HepG2 (cell line): Measurements from ENCODE around the gene HPS6. TPM values are rescaled to one million over a fixed set of nuclear protein-coding genes. Genes with fewer than 3 reads are reported as not detected.

Experiments
- NR0B2 ChIP-seq: sonication (generic); formaldehyde crosslinking; IDR thresholded peaks from 2 replicates; pipeline ENCODE4 v1.4.0; 2020; ENCODE audit warnings: mild to moderate bottlenecking, missing genetic modification reagents
- ZBTB1 ChIP-seq: sonication (generic); formaldehyde crosslinking; IDR thresholded peaks from 2 replicates; pipeline ENCODE4 v1.4.0; 2020; ENCODE audit warnings: missing genetic modification reagents, borderline replicate concordance
- ZNF253 ChIP-seq: sonication (generic); formaldehyde crosslinking; IDR thresholded peaks from 2 replicates; pipeline ENCODE4 v1.8.0; 2022; ENCODE audit warnings: mild to moderate bottlenecking, missing genetic modification reagents, borderline replicate concordance
- ZNF678 ChIP-seq: sonication (generic); formaldehyde crosslinking; IDR thresholded peaks from 2 replicates; pipeline ENCODE4 v1.4.0; 2020; ENCODE audit warnings: mild to moderate bottlenecking, missing genetic modification reagents
- polyA plus RNA-seq, 8 experiments: library from polyadenylated mRNA; depleted of rRNA in 3 of 8; stranded (reverse) in 7 of 8; unstranded in 1 of 8; fragments of >200 nt; fragmentation: Illumina TruSeq in 4 of 8; extraction: Trizol in 4 of 8; gene quantifications; 2 replicates each; pipeline versions ENCODE4 v1.2.1 to v1.2.3, GENCODE V29; 2011 to 2016; ENCODE audit warnings: low read depth in 4 of 8, missing spikeins in 1 of 8, mixed read lengths in 1 of 8; ENCODE audit not compliant: insufficient read depth in 1 of 8
- total RNA-seq, 5 experiments: library from RNA; depleted of rRNA; stranded (reverse); fragments of >200 nt; fragmentation: Illumina TruSeq; extraction: Trizol; gene quantifications; 2 replicates each; pipeline ENCODE4 v1.2.3, GENCODE V29; 2016; ENCODE audit warnings: low read depth in 1 of 5
- TF ChIP-seq, protein P1 (sequence below): sonication (generic); formaldehyde crosslinking; IDR thresholded peaks from one replicate; pipeline ENCODE4 v1.5.1; 2020; ENCODE audit warnings: mild to moderate bottlenecking, missing genetic modification reagents; ENCODE audit errors: not compliant biosample characterization

HPS6 gene
- total and polyA plus RNA-seq, 2 of the 13 experiments (the other 11 are each of a cell fraction or from before 2014, with no cell fraction given) = 2.9 to 14.9 TPM

DNA sequence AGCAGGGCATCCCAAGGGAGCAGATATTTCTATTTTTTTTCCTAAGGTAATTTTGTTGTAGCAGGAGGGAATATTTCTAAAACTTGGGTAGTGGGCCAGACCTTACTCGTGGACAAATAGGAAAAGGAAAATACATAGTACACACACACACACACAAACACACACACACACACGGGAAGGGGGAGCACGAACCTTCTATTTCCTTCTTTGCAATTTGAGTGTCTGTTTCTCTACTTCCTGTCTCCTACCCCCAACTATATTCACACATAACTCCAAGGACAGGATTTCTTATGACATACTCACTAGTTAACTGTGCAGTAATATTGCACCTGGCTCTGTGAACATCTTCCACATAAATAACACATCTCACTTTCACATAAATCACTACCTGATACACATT, 50.6 kb downstream of the HPS6 start (continued):
- TF ChIP-seq, protein P1, sequence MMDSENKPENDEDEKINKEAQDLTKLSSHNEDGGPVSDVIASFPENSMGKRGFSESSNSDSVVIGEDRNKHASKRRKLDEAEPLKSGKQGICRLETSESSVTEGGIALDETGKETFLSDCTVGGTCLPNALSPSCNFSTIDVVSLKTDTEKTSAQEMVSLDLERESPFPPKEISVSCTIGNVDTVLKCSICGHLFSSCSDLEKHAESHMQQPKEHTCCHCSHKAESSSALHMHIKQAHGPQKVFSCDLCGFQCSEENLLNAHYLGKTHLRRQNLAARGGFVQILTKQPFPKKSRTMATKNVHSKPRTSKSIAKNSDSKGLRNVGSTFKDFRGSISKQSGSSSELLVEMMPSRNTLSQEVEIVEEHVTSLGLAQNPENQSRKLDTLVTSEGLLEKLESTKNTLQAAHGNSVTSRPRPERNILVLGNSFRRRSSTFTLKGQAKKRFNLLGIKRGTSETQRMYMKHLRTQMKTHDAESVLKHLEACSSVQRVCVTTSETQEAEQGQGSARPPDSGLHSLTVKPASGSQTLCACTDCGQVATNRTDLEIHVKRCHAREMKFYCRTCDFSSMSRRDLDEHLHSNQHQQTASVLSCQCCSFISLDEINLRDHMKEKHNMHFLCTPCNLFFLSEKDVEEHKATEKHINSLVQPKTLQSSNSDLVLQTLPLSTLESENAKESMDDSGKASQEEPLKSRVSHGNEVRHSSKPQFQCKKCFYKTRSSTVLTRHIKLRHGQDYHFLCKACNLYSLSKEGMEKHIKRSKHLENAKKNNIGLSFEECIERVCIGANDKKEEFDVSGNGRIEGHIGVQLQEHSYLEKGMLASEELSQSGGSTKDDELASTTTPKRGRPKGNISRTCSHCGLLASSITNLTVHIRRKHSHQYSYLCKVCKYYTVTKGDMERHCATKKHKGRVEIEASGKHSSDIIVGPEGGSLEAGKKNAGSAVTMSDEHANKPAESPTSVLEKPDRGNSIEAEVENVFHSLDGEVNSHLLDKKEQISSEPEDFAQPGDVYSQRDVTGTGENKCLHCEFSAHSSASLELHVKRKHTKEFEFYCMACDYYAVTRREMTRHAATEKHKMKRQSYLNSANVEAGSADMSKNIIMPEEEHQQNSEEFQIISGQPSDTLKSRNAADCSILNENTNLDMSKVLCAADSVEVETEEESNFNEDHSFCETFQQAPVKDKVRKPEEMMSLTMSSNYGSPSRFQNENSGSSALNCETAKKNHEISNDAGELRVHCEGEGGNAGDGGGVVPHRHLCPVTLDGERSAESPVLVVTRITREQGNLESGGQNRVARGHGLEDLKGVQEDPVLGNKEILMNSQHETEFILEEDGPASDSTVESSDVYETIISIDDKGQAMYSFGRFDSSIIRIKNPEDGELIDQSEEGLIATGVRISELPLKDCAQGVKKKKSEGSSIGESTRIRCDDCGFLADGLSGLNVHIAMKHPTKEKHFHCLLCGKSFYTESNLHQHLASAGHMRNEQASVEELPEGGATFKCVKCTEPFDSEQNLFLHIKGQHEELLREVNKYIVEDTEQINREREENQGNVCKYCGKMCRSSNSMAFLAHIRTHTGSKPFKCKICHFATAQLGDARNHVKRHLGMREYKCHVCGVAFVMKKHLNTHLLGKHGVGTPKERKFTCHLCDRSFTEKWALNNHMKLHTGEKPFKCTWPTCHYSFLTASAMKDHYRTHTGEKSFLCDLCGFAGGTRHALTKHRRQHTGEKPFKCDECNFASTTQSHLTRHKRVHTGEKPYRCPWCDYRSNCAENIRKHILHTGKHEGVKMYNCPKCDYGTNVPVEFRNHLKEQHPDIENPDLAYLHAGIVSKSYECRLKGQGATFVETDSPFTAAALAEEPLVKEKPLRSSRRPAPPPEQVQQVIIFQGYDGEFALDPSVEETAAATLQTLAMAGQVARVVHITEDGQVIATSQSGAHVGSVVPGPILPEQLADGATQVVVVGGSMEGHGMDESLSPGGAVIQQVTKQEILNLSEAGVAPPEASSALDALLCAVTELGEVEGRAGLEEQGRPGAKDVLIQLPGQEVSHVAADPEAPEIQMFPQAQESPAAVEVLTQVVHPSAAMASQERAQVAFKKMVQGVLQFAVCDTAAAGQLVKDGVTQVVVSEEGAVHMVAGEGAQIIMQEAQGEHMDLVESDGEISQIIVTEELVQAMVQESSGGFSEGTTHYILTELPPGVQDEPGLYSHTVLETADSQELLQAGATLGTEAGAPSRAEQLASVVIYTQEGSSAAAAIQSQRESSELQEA = no peak
- TF ChIP-seq NR0B2 (CRISPR knock-in tag) = no peak
- TF ChIP-seq ZNF678 (CRISPR knock-in tag) = no peak
- TF ChIP-seq ZBTB1 (CRISPR knock-in tag) = no peak
- TF ChIP-seq ZNF253 (CRISPR knock-in tag) = no peak
- TF ChIP-seq, all 625 proteins: peak for 0
